H7 (cell line): Measurements from ENCODE around the gene VAT1L. TPM values are rescaled to one million over a fixed set of nuclear protein-coding genes. Genes with fewer than 3 reads are reported as not detected.

ENCODE experiments used
- DNase-seq: peaks from one replicate; pipeline ENCODE4 v3.0.0; 2012
- H3K27me3 ChIP-seq: 2 replicates; pipeline ENCODE4 v1.6.0; 2011; ENCODE audit warnings: mild to moderate bottlenecking, low read length; ENCODE audit not compliant: control insufficient read depth, insufficient read depth
- H3K36me3 ChIP-seq: replicated peaks from 2 replicates; pipeline ENCODE4 v1.5.1; 2011; ENCODE audit warnings: low read length; ENCODE audit not compliant: control insufficient read depth, insufficient read depth
- H3K4me3 ChIP-seq: 2 replicates; pipeline ENCODE4 v1.5.1; 2011; ENCODE audit warnings: low read depth, mild to moderate bottlenecking, control low read depth, low read length, moderate library complexity; ENCODE audit not compliant: insufficient read depth
- total RNA-seq: library from RNA; depleted of rRNA; stranded (reverse); fragments of >200 nt; shearing (Covaris generic); gene quantifications from 2 replicates; pipeline ENCODE4 v1.2.3, GENCODE V29; 2014

The VAT1L gene
- total RNA-seq, 1 experiment from 2014 or later, result 19.5 TPM

GRCh38 chr16:77790912-77791311, 2.5 kb downstream of the VAT1L start:
- H3K27me3 ChIP-seq, result peaks cover 35% of the 10 kb centered on the region
- no peaks in the 10 kb centered on the region for H3K36me3 ChIP-seq
- H3K4me3 ChIP-seq, result no peak overlapping the region
- no peak for DNase-seq

DNA sequence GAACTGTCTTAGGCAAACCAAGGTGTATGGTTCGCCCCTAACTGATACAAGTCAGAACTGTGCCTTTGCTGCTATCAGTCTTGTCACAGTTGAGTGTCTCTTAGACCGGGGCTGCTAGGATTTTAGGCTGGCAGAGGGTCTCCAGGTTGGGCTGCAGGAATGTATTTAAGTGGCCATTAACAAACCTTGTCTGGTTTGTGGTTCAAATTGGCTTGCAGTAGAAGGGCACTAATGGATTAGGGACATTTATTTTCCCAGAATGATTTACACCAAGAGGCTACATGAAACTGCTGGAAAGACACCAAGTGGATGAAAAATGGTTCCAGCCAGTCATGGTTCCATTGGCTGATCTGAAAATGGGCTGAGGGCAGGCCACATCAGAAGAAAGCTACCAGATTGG, 5.1 kb downstream of the VAT1L start:
- H3K27me3 ChIP-seq, result peaks cover 22% of the 10 kb centered on the region
- no peak for DNase-seq
- H3K36me3 ChIP-seq, result no peaks in the 10 kb centered on the region
- no peak overlapping the region for H3K4me3 ChIP-seq

DNA sequence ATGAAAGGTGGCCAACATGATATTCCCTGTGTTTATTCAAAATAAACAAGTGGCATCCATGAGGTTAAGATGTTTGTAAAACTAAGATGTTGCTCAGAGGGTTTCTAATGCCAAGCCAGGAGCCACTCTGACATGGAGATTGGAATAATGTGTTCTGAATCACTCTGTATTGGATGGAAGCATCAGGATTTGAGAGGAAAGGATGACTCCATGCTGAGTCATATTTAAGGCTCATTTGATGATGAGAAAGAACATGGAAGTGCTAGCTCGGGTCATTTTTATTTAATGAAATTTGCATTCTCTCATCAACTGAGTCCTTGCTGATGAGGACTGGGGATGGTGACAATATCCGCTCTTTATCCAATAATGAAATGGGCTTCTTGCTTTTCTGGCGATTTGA, 6.2 kb downstream of the VAT1L start:
- no peaks in the 10 kb centered on the region for H3K36me3 ChIP-seq
- no peak overlapping the region for H3K4me3 ChIP-seq
- no peak for DNase-seq
- H3K27me3 ChIP-seq, result peaks cover 11% of the 10 kb centered on the region

DNA sequence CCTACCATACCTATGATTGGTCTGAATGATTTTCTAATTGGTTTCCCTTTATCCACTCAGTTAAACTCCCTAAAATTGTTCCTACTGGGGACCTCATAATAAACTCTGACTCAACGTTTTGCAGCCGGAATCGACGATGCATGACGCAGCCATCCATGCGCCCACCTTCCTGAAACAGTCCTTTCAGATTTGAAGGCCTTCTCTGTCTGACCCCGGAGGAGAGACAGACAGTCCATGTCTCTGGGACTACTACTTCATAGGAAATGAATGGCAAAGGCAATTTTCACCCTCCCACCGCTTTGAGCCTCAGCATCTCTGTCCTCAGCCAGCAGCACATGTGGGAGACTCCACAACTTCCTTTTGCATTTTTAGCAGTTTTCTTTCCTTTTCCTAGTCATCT, 13.5 kb downstream of the VAT1L start:
- no peak overlapping the region for H3K4me3 ChIP-seq

DNA sequence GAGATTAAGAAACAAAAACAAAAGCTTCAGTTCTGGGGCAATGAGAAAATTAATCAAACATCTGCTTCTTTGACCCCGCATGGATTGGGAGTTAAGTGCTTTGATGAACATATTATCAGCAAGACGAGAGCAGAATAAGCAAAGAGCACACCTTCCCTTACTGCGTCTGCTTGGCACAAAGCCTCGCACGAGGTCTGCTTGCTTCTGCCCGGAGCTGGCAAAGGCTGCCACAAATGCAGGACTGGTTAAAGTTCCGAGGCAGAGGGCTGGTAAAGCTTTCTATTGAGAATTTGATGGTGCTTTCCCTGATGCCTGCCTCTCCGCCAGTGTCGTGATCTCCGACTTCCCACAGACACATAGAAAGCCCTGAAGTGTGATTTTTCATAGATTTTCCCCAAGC, 17.0 kb downstream of the VAT1L start:
- Histone ChIP-seq H3K4me3 (no peak overlapping the region), H3K27me3 (no peaks in the 10 kb centered on the region), H3K36me3 (no peaks in the 10 kb centered on the region)
- DNase-seq, result no peak

More for the DNA sequence above, 13.5 kb downstream of the VAT1L start:
- Histone ChIP-seq H3K27me3 (no peaks in the 10 kb centered on the region), H3K36me3 (no peaks in the 10 kb centered on the region)
- no peak for DNase-seq

DNA sequence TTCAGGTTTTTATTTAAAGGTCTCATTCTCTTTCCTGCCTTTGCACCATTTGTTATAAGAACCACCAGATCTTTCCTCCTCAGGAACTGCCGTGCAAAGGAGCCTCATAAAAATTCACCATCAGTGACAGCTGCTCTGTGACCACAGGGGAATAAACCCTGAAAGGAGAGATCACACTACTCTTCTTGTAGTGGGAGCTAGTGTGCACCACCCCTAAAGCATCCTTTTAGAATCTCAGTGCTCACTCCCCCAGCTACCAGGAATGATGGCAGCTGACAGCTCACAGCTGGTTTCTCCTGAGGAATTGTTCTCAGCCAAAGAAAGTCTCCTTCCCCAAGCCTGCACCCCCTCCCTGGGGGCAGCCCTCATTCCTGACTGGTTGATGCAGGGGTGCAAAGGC, 18.7 kb downstream of the VAT1L start:
- H3K4me3 ChIP-seq, result no peak overlapping the region
- no peaks in the 10 kb centered on the region for H3K27me3 ChIP-seq
- no peak for DNase-seq
- no peaks in the 10 kb centered on the region for H3K36me3 ChIP-seq

DNA sequence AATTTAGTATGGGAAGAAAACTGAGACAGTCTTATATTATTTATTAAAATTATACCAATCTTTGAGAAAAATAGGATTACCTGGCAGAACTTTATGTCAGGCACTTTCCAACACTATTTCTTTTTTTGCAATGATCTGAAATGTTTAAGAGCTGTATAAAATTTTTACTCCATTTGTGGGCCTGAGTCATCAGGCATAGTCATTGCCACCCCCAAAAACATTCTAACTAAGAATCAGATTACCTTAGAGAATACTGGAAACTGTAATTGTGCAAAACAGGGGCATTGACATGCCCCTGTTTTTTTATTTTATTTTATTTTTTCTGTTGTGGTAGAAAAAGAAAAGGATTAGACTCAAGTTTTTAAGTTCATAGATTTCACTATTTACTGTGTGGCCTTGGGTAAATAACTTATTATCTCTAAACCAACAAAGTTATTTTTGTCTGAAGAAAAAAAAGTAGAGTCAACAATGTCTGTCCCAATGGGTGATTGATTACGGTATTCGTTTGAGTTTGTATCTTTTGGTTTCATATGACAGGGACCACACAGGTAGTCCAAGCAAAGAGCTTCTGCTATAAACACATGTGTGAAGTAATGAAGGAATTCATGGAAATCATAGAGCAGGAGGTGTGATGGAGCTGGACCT, 24.6 kb downstream of the VAT1L start:
- H3K27me3 ChIP-seq, result no peaks in the 10 kb centered on the region
- no peak for DNase-seq
- no peak overlapping the region for H3K4me3 ChIP-seq
- no peaks in the 10 kb centered on the region for H3K36me3 ChIP-seq

GRCh38 chr16:77816293-77816692, 27.9 kb downstream of the VAT1L start:
- Histone ChIP-seq H3K36me3 (no peaks in the 10 kb centered on the region; the same call in 1 of the 2 replicates), H3K4me3 (no peak overlapping the region), H3K27me3 (no peaks in the 10 kb centered on the region)
- DNase-seq, result no peak

DNA sequence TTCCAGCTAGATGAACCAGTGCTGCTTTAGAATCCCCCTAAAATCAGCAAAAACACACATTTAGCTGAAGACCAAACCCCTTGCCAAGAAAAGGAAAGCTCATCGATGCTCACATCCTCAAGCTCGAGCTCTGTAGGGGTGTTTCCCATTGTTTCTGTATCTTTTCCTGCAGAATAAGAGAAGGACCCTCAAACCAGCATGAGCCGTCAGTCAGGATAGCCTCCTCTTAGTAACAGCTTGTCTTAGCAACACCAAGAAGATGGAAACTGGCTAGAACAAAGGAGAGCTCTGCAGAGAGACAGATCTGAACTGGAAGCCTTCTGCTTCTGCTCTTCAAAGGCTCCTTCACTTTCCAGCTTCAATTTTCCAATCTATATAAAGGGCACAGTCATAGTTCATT, 32.0 kb downstream of the VAT1L start:
- H3K36me3 ChIP-seq, result no peaks in the 10 kb centered on the region; the same call in 1 of the 2 replicates
- H3K27me3 ChIP-seq, result no peaks in the 10 kb centered on the region
- H3K4me3 ChIP-seq, result no peak overlapping the region
- no peak for DNase-seq

- DNase-seq, result no peak
- Histone ChIP-seq H3K4me3 (no peak overlapping the region), H3K36me3 (no peaks in the 10 kb centered on the region; the same call in 1 of the 2 replicates), H3K27me3 (no peaks in the 10 kb centered on the region)
These were observed 34.3 kb downstream of the VAT1L start for GRCh38 chr16:77822661-77823060.

GRCh38 chr16:77823067-77823466, 34.7 kb downstream of the VAT1L start:
- H3K4me3 ChIP-seq, result no peak overlapping the region

GRCh38 chr16:77825196-77825595, 36.8 kb downstream of the VAT1L start:
- Histone ChIP-seq H3K4me3 (no peak overlapping the region), H3K36me3 (no peaks in the 10 kb centered on the region; the same call in 1 of the 2 replicates), H3K27me3 (no peaks in the 10 kb centered on the region)
- no peak for DNase-seq

More at GRCh38 chr16:77823067-77823466, 34.7 kb downstream of the VAT1L start:
- no peak for DNase-seq
- H3K36me3 ChIP-seq, result no peaks in the 10 kb centered on the region; the same call in 1 of the 2 replicates
- no peaks in the 10 kb centered on the region for H3K27me3 ChIP-seq

DNA sequence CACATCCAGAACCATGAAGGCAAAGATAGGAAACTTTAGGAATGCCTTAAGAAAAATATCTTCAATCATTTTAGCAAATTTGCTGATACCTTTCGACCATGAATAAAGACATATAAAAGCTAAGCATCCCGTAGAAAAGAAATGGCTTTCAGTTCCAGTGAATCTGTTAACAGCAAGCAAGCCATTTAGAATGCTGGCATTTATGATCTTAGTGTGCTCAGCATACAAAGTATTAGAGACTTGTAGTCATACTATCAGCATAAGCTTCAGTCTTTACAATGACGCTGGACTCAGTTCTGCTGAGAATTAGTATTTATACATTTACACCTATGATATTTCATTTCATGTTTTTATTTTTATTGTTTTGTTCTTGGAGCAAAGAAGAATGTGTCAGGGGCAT, 38.7 kb downstream of the VAT1L start:
- DNase-seq, result no peak
- no peaks in the 10 kb centered on the region for H3K36me3 ChIP-seq
- no peaks in the 10 kb centered on the region for H3K27me3 ChIP-seq
- H3K4me3 ChIP-seq, result no peak overlapping the region

- Histone ChIP-seq H3K27me3 (no peaks in the 10 kb centered on the region), H3K36me3 (no peaks in the 10 kb centered on the region), H3K4me3 (no peak overlapping the region)
- peak; percentile 54 for DNase-seq
These were observed 45.7 kb downstream of the VAT1L start for GRCh38 chr16:77833921-77834634.
